ENCODE results near the gene PIK3CA.
"Not testable (repeated sequence)": the region's sequence is repeated elsewhere in the genome, so short reads cannot be mapped to it uniquely, and the experiment has no call there.

Gene PIK3CA
- total RNA-seq = 42.4 to 103 (median 72.9) reads per million in 17 experiments

- DNase-seq = peak; percentile 96 to 99 (median 97)
These were observed at the start of gene PIK3CA for GRCh38 chr3:179147873-179148615. Gene PIK3CA, plus strand, starts transcription at chr3:179148357. Its CDS starts 50,469 bp downstream, at chr3:179198826.

GRCh38 chr3:179098388-179099077 is 49.6 kb upstream of the PIK3CA start:
- peak in 1 of 4 experiments; percentile 11 for DNase-seq

DNA sequence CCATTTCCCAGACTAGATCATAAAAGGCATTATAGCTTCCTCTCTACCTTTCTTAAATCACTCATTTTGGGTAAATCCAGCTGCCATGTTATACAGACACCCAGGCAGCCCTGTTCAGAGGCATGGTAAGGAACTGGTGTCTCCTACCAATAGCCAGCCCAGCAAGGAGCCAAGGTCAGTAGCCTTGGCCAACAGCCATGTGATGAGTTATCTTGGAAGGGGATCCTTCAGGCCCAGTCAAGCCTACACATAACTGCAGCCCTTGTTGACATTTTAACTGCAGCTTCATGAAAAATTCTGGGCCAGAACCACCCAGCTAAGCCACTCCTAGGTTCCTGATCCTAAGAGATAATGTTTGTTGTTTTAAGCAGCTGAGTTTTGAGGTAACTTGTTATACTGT is 47.5 kb upstream of the PIK3CA start:
- no peak for DNase-seq

- no peak for DNase-seq
These were observed 42.3 kb upstream of the PIK3CA start for GRCh38 chr3:179105881-179106280.

- DNase-seq = no peak
These were observed 40.5 kb upstream of the PIK3CA start for GRCh38 chr3:179107617-179108016.

DNA sequence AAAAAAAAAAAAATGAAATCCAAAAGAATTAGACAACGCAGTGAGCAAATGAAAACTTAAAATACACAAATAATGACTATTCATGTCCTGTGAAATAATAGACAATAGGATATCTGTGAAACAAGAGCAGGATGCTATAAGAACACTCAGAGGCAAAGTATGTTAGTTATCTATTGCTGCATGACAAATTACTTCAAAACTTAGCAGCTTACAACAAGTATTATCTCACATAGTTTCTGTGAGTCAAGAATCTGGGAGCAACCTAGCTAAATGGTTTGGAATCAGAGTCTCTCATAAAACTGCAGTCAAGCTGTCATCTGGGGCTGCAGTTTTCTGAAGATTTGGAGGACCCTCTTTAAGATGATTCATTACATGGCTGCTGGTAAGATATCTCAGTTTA is 40.1 kb upstream of the PIK3CA start:
- no peak for DNase-seq

DNA sequence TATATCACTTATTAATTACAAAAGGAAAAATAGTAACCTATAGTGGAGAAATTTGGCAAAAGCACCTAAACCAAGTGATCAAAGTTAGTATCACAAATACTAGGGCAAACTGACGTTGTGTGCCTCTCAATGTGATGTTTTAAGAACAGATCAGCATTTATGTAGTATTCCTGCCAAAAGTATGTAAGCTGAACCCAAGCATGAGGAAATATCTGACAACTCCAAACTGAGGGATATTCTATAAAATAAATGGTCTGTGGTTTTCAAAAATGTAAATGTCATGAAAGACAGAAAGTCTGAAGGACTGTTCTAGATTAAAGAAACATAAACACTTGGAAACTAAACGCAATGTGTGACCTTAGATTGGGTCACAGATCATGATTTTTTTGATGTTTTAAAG is 34.3 kb upstream of the PIK3CA start:
- no peak for DNase-seq

DNA sequence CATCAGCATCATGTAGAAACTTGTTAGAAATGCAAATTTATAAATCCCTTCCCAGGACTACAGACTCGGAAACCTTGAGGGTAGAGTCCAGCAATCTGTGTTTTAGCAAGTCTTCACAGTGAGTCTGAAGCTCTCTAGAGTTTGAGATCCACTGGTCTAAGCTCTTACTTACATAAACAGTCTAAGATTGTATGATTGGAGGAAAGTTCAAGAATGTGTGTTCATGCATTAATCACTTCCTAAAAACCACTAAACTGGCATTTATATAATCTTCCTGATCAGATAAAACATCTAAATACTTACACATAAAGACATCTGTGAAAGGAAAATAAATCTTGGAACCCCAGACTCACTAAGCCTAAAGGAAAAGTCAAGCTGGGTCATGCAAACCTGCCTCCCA is 32.7 kb upstream of the PIK3CA start:
- DNase-seq = not testable (repeated sequence)

DNA sequence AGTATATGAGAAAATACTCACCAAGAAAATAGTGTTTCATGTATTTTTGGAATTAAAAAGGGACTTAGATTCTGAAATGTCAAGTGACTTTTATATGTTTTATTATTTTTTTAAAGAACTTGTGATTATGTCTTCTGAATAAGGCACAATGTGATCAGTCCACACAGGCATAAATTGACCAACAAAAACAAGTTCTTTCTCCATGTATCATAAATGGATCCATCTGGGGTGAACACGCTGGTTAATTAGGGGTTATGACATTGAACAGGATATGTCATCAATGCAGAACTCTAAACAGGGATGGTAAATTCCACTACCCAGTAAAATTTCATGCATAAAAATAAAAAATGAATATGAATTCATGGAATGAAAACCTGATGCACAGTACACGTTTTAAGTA is 31.3 kb upstream of the PIK3CA start:
- no peak for DNase-seq

- not testable (repeated sequence) for DNase-seq
These were observed 15.8 kb upstream of the PIK3CA start for GRCh38 chr3:179132191-179132890.

DNA sequence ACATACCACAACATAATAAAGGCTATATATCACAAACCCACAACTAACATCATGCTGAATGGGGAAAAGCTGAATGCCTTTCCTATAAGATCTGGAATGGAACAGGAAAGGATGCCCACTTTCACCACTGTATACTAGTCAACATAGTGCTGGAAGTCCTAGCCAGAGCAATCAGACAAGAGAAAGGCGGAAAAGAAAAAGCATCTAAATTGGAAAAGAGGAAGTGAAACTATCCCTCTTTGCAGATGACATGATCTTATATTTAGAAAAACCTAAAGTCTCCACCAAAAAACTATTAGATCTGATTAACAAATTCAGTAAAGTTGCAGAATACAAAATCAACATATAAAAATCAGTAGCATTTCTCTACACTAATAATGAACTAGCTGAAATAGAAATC is 14.6 kb upstream of the PIK3CA start:
- peak in 3 of 4 experiments; percentile 3 to 42 (median 42) for DNase-seq

- DNase-seq = no peak
These were observed 12.0 kb upstream of the PIK3CA start for GRCh38 chr3:179136195-179136594.

- DNase-seq = no peak
These were observed 6.3 kb upstream of the PIK3CA start for GRCh38 chr3:179141890-179142289.

GRCh38 chr3:179146911-179147513 is 1.1 kb upstream of the PIK3CA start:
- DNase-seq = peak; percentile 51 to 81 (median 71)

GRCh38 chr3:179147514-179147872 is 664 bp upstream of the PIK3CA start:
- no peak for DNase-seq

GRCh38 chr3:179148616-179149405 is 654 bp downstream of the PIK3CA start:
- peak; percentile 40 to 71 (median 60) for DNase-seq

DNA sequence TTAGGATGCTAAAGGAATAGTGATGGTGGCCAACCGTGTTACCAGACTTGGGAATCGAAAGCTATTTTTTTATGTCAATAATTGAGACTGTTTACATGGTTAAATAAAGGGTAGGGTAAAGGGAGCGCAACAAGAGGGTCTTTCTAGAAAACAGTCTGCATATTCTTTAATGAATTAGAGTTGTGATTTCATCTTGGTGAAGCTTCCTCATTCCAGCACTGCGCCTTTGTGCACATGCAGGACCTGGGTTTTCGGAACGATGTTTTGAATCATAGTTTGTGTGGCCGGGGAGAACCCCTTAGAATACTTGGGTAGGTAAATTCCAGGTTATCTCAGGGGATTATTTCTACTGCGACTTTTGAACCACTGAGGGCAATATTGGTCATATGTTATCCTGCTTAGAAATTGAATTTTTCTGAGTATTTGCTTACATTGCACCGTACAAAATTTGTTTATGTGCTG is 1.3 kb downstream of the PIK3CA start:
- DNase-seq = peak; percentile 39 to 63 (median 56)

DNA sequence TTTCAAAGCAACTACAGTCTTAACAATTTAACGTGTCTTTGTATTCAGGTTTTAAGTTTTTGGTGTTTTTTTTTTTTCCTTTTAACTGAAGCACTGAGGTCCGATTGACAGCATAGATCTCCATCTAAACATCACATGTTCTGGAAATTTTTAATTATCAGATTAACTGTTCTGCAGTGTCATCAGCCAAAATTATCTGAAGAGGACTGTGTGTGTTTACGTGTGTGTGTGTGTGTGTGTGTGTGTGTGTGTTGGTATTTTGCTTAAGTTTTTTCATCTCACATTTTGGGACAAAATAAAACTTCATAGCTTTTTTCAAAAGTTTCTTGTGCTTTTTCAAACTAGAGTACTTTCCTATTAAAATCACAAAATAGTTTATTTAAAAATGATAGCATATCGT is 1.8 kb downstream of the PIK3CA start:
- no peak for DNase-seq

DNA sequence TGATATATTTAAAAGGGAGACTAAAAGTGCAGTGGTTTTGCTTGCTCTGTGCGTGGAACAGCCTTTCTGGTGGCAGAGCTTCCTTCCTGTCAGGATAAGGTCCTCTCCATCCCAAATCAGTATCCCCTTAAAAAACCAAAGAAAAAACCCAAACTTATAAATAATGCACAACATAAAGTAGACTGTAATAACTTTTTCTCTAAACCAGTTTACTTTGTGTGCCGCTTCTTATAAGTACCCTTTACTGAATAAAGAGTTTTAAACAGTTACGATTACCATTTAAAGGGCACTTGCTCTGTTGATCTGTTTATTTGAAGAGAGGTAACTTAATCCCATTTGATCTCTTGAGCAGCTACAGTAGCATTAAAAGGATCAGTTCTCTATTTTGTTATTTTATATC is 2.5 kb downstream of the PIK3CA start:
- DNase-seq = no peak

GRCh38 chr3:179151474-179151873 is 3.3 kb downstream of the PIK3CA start:
- no peak for DNase-seq

- no peak for DNase-seq
These were observed 8.0 kb downstream of the PIK3CA start for GRCh38 chr3:179156170-179156569.

DNA sequence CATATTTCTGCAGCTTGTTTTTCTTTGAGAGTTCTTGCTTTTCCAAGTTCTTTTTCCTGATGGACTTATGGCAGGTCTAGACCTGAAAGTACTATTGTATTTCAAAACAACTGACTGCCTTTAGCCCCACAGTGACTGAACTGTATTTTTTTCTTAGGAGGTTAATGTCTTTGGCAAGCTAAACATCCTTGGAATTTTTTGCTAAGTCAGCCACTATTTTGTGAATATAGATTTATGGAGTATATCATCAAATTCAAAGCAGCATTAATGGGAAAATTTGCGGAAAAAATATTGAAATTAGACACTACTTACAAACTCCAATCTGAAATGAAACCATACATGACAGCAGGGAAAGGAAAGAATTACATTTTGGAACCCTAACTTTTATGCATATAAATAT is 8.6 kb downstream of the PIK3CA start:
- DNase-seq = no peak

Measured in suppressor macrophage (primary cell).